ENCODE data around the gene C1QTNF9.
"Not testable (repeated sequence)": the region's sequence is repeated elsewhere in the genome, so short reads cannot be mapped to it uniquely, and the experiment has no call there.

Gene C1QTNF9, protein sequence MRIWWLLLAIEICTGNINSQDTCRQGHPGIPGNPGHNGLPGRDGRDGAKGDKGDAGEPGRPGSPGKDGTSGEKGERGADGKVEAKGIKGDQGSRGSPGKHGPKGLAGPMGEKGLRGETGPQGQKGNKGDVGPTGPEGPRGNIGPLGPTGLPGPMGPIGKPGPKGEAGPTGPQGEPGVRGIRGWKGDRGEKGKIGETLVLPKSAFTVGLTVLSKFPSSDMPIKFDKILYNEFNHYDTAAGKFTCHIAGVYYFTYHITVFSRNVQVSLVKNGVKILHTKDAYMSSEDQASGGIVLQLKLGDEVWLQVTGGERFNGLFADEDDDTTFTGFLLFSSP

DNA sequence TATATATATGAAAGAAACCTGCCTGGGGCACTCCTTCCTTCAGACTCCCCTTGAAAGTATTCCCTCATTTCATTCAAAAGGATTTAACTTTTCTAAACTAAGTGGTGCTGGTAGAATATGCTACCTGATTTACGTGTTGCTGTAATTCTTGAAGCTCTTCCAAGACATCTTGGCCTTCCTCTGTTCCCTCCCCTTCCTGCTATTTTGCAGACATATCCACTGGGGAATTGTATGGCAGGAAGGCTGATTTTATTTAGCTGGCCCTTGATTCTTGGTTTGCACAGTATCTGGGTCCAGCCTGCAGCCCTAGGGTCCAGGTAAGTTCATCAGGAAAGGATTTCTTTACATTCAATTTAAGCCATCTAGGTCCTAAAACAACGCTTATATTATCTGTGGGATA, at the start of gene C1QTNF9:
C1QTNF9 (plus strand) TSS at position 281 of the 400 bp plus-strand sequence. CDS start 6,424 bp downstream, outside the sequence.
- not testable (repeated sequence) for DNase-seq, H3K27me3 Mint-ChIP-seq, H3K4me3 Mint-ChIP-seq, H3K4me1 Mint-ChIP-seq, ATAC-seq, H3K9me3 Mint-ChIP-seq
- peak within 1 kb of the TSS in 1 of 2 donors; percentile 27 for H3K27ac Mint-ChIP-seq

DNA sequence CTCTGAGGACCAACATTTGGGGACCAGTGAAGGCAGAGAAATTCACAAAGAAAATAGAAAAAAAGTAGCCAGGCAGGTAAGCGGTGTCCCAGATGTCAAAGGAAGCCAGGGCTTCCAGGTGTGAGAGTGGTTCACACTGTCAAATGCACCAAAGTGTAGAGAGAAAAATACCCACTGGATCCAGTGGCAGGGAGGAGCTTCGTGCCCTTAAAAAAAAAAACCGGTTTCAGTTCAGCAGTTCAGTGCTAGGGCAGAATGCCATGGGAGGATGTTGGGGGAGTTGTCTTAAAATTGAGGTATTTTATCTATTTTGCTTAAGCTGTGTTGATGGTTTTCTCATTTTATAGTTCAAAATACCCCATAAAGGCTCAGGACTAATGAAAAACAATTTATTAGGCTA, 47.8 kb upstream of the C1QTNF9 start:
- peak overlapping the region; percentile 64 to 68 for H3K4me3 Mint-ChIP-seq
- peak; percentile 46 for ATAC-seq
- peaks cover 95% of the 10 kb centered on the region for H3K4me1 Mint-ChIP-seq
- DNase-seq: peak in 1 of 2 donors; percentile 35
- peak overlapping the region in 1 of 2 donors; percentile 86 for H3K27ac Mint-ChIP-seq
- no peaks in the 10 kb centered on the region for H3K27me3 Mint-ChIP-seq
- no peaks in the 10 kb centered on the region for H3K9me3 Mint-ChIP-seq

- H3K27ac Mint-ChIP-seq: no peak overlapping the region
- ATAC-seq: no peak
- H3K9me3 Mint-ChIP-seq: no peaks in the 10 kb centered on the region
- peaks cover 98% of the 10 kb centered on the region for H3K4me1 Mint-ChIP-seq
- peak overlapping the region; percentile 72 to 76 for H3K4me3 Mint-ChIP-seq
- DNase-seq: no peak
- no peaks in the 10 kb centered on the region for H3K27me3 Mint-ChIP-seq
Measured at GRCh38 chr13:24263632-24264031, 45.7 kb upstream of the C1QTNF9 start.

- no peaks in the 10 kb centered on the region for H3K27me3 Mint-ChIP-seq
- ATAC-seq (peak; percentile 98), DNase-seq (peak; percentile 75 to 84)
- H3K4me1 Mint-ChIP-seq: peaks cover 97% of the 10 kb centered on the region
- peak overlapping the region; percentile 79 to 89 for H3K27ac Mint-ChIP-seq
- peak overlapping the region; percentile 72 to 76 for H3K4me3 Mint-ChIP-seq
- no peaks in the 10 kb centered on the region for H3K9me3 Mint-ChIP-seq
Measured at GRCh38 chr13:24264976-24265375, 44.4 kb upstream of the C1QTNF9 start.

- Mint-ChIP-seq H3K9me3 (no peaks in the 10 kb centered on the region), H3K4me3 (peak overlapping the region; percentile 72 to 76), H3K27ac (peak overlapping the region; percentile 26 to 89), H3K4me1 (peaks cover 97% of the 10 kb centered on the region), H3K27me3 (no peaks in the 10 kb centered on the region)
- ATAC-seq: no peak
- no peak for DNase-seq
Measured at GRCh38 chr13:24265453-24265852, 43.9 kb upstream of the C1QTNF9 start.

GRCh38 chr13:24267274-24267673, 42.1 kb upstream of the C1QTNF9 start:
- H3K27me3 Mint-ChIP-seq: no peaks in the 10 kb centered on the region
- H3K27ac Mint-ChIP-seq: peak overlapping the region; percentile 93 to 98
- no peak for ATAC-seq
- peaks cover 97% of the 10 kb centered on the region for H3K4me1 Mint-ChIP-seq
- no peak for DNase-seq
- H3K9me3 Mint-ChIP-seq: no peaks in the 10 kb centered on the region
- H3K4me3 Mint-ChIP-seq: peak overlapping the region; percentile 83 to 88

GRCh38 chr13:24267801-24268200, 41.6 kb upstream of the C1QTNF9 start:
- H3K27me3 Mint-ChIP-seq: no peaks in the 10 kb centered on the region
- peak overlapping the region; percentile 83 to 88 for H3K4me3 Mint-ChIP-seq
- ATAC-seq: no peak
- peak overlapping the region; percentile 92 to 98 for H3K27ac Mint-ChIP-seq
- DNase-seq: peak in 1 of 2 donors; percentile 21
- H3K4me1 Mint-ChIP-seq: peaks cover 97% of the 10 kb centered on the region
- no peaks in the 10 kb centered on the region for H3K9me3 Mint-ChIP-seq

DNA sequence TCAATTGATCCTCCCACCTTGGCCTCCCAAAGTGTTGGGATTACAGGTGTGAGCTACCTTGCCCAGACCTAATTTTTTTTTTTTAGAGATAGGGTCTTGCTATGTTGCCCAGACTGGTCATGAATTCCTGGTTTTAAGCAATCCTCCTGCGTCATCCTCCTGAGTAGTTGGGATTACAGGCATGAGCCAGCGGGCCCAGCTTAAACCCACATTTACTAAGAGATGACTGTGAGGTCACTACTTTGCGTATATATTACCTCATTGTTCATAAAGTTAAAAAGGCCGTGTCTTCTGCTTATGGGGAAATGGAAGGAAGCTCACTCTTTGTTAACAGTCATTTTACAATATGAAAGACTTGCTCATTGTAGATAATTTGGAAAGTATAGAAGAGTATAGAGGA, 39.6 kb upstream of the C1QTNF9 start:
- no peaks in the 10 kb centered on the region for H3K27me3 Mint-ChIP-seq
- H3K4me1 Mint-ChIP-seq: peaks cover 97% of the 10 kb centered on the region
- ATAC-seq (no peak), DNase-seq (no peak)
- H3K27ac Mint-ChIP-seq: peak overlapping the region; percentile 87 to 95
- no peaks in the 10 kb centered on the region for H3K9me3 Mint-ChIP-seq
- H3K4me3 Mint-ChIP-seq: peak overlapping the region; percentile 89 to 95

- H3K4me3 Mint-ChIP-seq: peak overlapping the region; percentile 89 to 95
- H3K4me1 Mint-ChIP-seq: peaks cover 97% of the 10 kb centered on the region
- ATAC-seq (peak; percentile 50), DNase-seq (peak; percentile 51 to 60)
- no peaks in the 10 kb centered on the region for H3K9me3 Mint-ChIP-seq
- H3K27me3 Mint-ChIP-seq: no peaks in the 10 kb centered on the region
- H3K27ac Mint-ChIP-seq: peak overlapping the region; percentile 92 to 95
Measured at GRCh38 chr13:24270639-24271141, 38.7 kb upstream of the C1QTNF9 start.

DNA sequence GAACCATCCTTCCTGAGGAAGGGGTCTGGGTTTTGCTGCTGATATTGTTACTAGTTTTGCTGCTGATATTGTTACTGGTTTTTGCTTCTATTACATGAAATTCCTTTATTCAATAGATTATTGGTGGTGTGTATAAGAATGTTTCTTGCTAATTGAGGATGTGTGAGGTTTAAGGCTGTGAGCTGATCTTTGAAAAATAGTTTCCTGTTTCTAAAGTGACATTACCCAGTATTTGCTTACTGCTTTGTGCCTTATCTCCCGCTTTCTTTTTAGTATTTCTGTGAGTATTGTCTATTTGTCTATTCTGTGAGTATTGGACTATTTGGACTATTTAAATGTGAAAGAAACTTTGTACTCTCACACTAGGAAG, 38.2 kb upstream of the C1QTNF9 start:
- H3K4me3 Mint-ChIP-seq: peak overlapping the region; percentile 89 to 95
- H3K27ac Mint-ChIP-seq: peak overlapping the region; percentile 92 to 95
- no peak for ATAC-seq

GRCh38 chr13:24271601-24272451, 37.6 kb upstream of the C1QTNF9 start:
- peak; percentile 49 to 69 for DNase-seq
- ATAC-seq: peak; percentile 78

More for the DNA sequence above, 38.2 kb upstream of the C1QTNF9 start:
- Mint-ChIP-seq H3K9me3 (no peaks in the 10 kb centered on the region), H3K27me3 (no peaks in the 10 kb centered on the region), H3K4me1 (peaks cover 96% of the 10 kb centered on the region)
- no peak for DNase-seq

DNA sequence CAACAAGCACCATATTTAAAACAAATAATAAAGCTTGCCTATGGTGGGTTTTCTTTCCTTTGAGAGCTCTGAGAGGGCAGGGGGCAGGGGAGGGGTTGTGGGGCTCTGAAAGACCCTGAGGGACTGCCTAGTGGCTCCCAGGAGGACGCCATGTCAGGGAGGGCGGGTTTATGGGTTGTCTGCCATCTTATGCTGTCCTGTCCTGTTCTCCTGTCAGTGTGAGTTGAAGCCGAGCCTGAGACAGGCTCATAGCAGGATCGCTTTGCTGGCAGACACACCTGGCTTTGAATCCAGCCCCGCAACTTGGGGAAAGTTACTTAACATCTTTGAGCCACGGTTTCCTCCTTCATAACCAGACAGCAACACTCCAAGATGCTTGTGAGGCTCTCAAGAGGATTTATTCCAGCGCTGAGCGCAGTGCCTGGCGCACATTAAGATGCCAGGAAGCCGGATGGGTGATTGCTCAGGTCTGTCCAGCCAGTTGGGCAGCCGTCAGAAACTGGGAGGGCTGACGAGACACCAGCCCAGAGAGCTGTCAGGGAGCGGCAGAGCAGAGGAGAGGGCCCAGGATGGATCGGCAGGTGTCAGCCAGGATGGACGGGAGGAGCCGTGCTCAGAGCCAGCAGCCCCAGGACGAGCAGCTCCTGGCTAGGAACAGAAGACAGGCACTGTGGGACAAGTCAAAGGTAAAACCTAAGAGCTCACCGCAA, 36.8 kb upstream of the C1QTNF9 start:
- ATAC-seq: no peak
- Mint-ChIP-seq H3K9me3 (no peaks in the 10 kb centered on the region), H3K27me3 (no peaks in the 10 kb centered on the region), H3K27ac (peak overlapping the region; percentile 94 to 97), H3K4me1 (peaks cover 96% of the 10 kb centered on the region), H3K4me3 (peak overlapping the region; percentile 89 to 95)
- peak in 1 of 2 donors; percentile 21 for DNase-seq

More at GRCh38 chr13:24271601-24272451, 37.6 kb upstream of the C1QTNF9 start:
- Mint-ChIP-seq H3K4me1 (peaks cover 96% of the 10 kb centered on the region), H3K27me3 (no peaks in the 10 kb centered on the region), H3K4me3 (peak overlapping the region; percentile 89 to 95), H3K9me3 (no peaks in the 10 kb centered on the region), H3K27ac (peak overlapping the region; percentile 95 to 97)

- Mint-ChIP-seq H3K27me3 (no peaks in the 10 kb centered on the region), H3K27ac (peak overlapping the region; percentile 55 to 94), H3K4me1 (peaks cover 94% of the 10 kb centered on the region), H3K9me3 (no peaks in the 10 kb centered on the region), H3K4me3 (peak overlapping the region; percentile 80 to 95)
- DNase-seq: no peak
- no peak for ATAC-seq
Measured at GRCh38 chr13:24273926-24274325, 35.5 kb upstream of the C1QTNF9 start.

GRCh38 chr13:24274452-24275021, 34.8 kb upstream of the C1QTNF9 start:
- Mint-ChIP-seq H3K27me3 (no peaks in the 10 kb centered on the region), H3K4me3 (peak overlapping the region; percentile 53 to 80), H3K9me3 (no peaks in the 10 kb centered on the region), H3K4me1 (peaks cover 96% of the 10 kb centered on the region), H3K27ac (peak overlapping the region; percentile 94 to 98)
- ATAC-seq (peak; percentile 78), DNase-seq (peak; percentile 62 to 79)

GRCh38 chr13:24275041-24275440, 34.3 kb upstream of the C1QTNF9 start:
- Mint-ChIP-seq H3K4me1 (peaks cover 97% of the 10 kb centered on the region), H3K27me3 (no peaks in the 10 kb centered on the region), H3K9me3 (no peaks in the 10 kb centered on the region), H3K4me3 (peak overlapping the region; percentile 53 to 80), H3K27ac (peak overlapping the region; percentile 60 to 94)
- DNase-seq (no peak), ATAC-seq (no peak)

Data from stimulated activated naive CD8-positive, alpha-beta T cell treated with anti-CD3 and anti-CD28 coated beads, Interleukin-15, amount 100 ng/mL, for 72 hours (primary cell).